ENCODE measurements around the gene LDLR. TPM values are rescaled to one million over a fixed set of nuclear protein-coding genes. Genes with fewer than 3 reads are reported as not detected.

The LDLR gene
- total and polyA plus RNA-seq, 2 donors (not counting 1 experiment from before 2014, with no cell fraction given): 1.8 to 4.8 TPM

DNA sequence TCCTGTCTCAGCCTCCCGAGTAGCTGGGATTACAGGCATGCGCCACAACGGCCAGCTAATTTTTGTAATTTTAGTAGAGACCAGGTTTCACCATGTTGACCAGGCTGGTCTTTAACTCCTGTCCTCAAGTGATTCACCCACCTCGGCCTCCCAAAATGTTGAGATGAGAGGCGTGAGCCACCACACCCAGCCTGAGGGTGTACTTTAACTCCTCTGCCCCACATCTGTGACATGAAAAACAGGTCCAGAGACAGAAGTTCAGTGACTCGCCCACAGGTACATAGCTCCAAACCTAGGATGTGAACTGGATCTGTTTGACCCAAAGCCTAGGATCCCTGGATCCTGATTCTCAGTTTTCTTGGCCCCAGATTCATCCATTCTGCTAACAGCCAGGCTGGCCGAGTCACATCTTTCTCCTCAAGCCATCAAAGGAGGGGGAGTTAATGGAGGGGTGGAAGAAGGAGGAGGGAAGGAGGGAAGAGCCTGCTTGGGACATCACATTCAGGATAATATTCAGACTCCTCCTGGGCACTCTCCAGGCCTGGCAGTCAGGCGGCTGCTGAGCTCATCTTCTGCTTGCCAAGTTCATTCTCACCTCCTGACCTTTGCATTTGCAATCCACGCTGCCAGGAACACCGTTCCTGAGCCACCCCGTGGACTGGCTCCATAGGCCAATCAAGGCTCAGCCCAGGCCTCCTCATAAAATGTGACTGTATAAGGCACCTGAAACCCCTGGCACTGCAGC, 63.2 kb downstream of the LDLR start:
- Histone ChIP-seq H3K4me3 (ENCODE audit: control extremely low read depth in 1 of 5, extremely low read depth in 1 of 5, insufficient read depth in 1 of 5, low read depth in 2 of 5, low read length in 4 of 5) (no peak overlapping the region), H4K20me1 (ENCODE audit: control insufficient read depth, insufficient read depth, low read length, poor library complexity, severe bottlenecking) (no peaks in the 10 kb centered on the region), H3K4me2 (replicated peaks; ENCODE audit: low read depth, low read length, poor library complexity, severe bottlenecking) (no peak overlapping the region), H3K9me3 (ENCODE audit: control extremely low read depth in 1 of 3, control insufficient read depth in 2 of 3, insufficient read depth in 1 of 3, low read length in 2 of 3) (peaks cover 0 to 2% (median 0%) of the 10 kb centered on the region in 3 donors), H3K36me3 (replicated peaks in 1 of 2; ENCODE audit: control extremely low read depth in 1 of 2, control insufficient read depth in 1 of 2, extremely low read depth in 1 of 2, insufficient read depth in 2 of 2, low read length in 1 of 2) (no peaks in the 10 kb centered on the region), H2AFZ (ENCODE audit: insufficient read depth, low read depth, low read length, poor library complexity, severe bottlenecking) (no peak overlapping the region), H3K4me1 (ENCODE audit: control insufficient read depth in 2 of 2, insufficient read depth in 2 of 2, low read length in 2 of 2) (peaks cover 10 to 14% of the 10 kb centered on the region in 2 donors), H3K79me2 (ENCODE audit: control insufficient read depth, insufficient read depth, low read length) (peaks cover 15% of the 10 kb centered on the region), H3K27me3 (replicated peaks in 1 of 4; ENCODE audit: control extremely low read depth in 1 of 4, control insufficient read depth in 3 of 4, insufficient read depth in 4 of 4, low read length in 3 of 4) (peaks cover 0 to 4% (median 0%) of the 10 kb centered on the region in 4 experiments), H3K9ac (ENCODE audit: low read length) (no peak overlapping the region), H3K27ac (ENCODE audit: low read length in 2 of 2) (no peak overlapping the region)
- ChIA-PET POLR2A (no interaction called here), CTCF (interaction anchor here (0.8 kb wide), 1 partner anchor 117 kb away, joined by 3 read pairs; no protein-coding TSS in a partner anchor)
- H3K9me3 Mint-ChIP-seq (ENCODE audit: insufficient read depth): no peaks in the 10 kb centered on the region
- TF ChIP-seq, protein P1, sequence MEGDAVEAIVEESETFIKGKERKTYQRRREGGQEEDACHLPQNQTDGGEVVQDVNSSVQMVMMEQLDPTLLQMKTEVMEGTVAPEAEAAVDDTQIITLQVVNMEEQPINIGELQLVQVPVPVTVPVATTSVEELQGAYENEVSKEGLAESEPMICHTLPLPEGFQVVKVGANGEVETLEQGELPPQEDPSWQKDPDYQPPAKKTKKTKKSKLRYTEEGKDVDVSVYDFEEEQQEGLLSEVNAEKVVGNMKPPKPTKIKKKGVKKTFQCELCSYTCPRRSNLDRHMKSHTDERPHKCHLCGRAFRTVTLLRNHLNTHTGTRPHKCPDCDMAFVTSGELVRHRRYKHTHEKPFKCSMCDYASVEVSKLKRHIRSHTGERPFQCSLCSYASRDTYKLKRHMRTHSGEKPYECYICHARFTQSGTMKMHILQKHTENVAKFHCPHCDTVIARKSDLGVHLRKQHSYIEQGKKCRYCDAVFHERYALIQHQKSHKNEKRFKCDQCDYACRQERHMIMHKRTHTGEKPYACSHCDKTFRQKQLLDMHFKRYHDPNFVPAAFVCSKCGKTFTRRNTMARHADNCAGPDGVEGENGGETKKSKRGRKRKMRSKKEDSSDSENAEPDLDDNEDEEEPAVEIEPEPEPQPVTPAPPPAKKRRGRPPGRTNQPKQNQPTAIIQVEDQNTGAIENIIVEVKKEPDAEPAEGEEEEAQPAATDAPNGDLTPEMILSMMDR (IDR thresholded peaks at IDR 0.05): no peak
- TF ChIP-seq EZH2 (IDR thresholded peaks at IDR 0.05; ENCODE audit: borderline replicate concordance, insufficient read depth, low read depth, low read length, poor library complexity, severe bottlenecking): no peak
- ATAC-seq (ENCODE audit: low read depth): no peak
- H3K4me3 Mint-ChIP-seq: no peak overlapping the region
- H3K27ac Mint-ChIP-seq: no peak overlapping the region
- DNase-seq: no peak
- intact Hi-C loops (cut with micrococcal nuclease): loop anchor here (10.0 kb wide), 1 partner anchor 278 kb away; the partner anchor contains the start of gene CARM1
- 97% methylated on average over 10 of the region's 11 CpGs for WGBS (ENCODE audit: insufficient coverage)
- no peaks in the 10 kb centered on the region for H3K27me3 Mint-ChIP-seq
- peaks cover 10% of the 10 kb centered on the region for H3K4me1 Mint-ChIP-seq

DNA sequence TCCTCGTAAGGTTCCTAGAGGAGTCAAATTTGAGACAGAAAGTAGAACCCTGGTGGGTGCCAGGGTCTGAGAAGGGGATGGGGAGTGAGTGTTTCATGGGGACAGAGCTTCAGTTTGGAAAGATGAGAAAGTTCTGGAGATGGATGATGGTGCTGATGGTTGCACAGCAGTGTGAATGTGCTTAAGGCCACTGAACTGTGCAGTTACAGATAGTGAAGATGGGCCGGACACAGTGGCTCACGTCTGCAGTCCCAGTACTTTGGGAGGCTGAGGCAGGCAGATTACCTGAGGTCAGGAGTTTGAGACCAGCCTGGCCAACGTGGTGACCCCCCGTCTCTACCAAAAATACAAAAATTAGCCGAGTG, 65.4 kb downstream of the LDLR start:
- ATAC-seq (ENCODE audit: low read depth): no peak
- ChIA-PET CTCF (no interaction called here), POLR2A (no interaction called here)
- peaks cover 0 to 4% (median 0%) of the 10 kb centered on the region in 4 experiments for H3K27me3 ChIP-seq (replicated peaks in 1 of 4; ENCODE audit: control extremely low read depth in 1 of 4, control insufficient read depth in 3 of 4, insufficient read depth in 4 of 4, low read length in 3 of 4)
- Mint-ChIP-seq H3K4me1 (peaks cover 10% of the 10 kb centered on the region), H3K27ac (no peak overlapping the region), H3K9me3 (ENCODE audit: insufficient read depth) (no peaks in the 10 kb centered on the region), H3K4me3 (peak overlapping the region; percentile 91), H3K27me3 (no peaks in the 10 kb centered on the region)
- H4K20me1 ChIP-seq (ENCODE audit: control insufficient read depth, insufficient read depth, low read length, poor library complexity, severe bottlenecking): no peaks in the 10 kb centered on the region
- peak overlapping the region; percentile 91 for H2AFZ ChIP-seq (ENCODE audit: insufficient read depth, low read depth, low read length, poor library complexity, severe bottlenecking)
- no peak overlapping the region for H3K27ac ChIP-seq (ENCODE audit: low read length in 2 of 2)
- no peak overlapping the region for H3K4me3 ChIP-seq (ENCODE audit: control extremely low read depth in 1 of 5, extremely low read depth in 1 of 5, insufficient read depth in 1 of 5, low read depth in 2 of 5, low read length in 4 of 5)
- no peaks in the 10 kb centered on the region for H3K36me3 ChIP-seq (replicated peaks in 1 of 2; ENCODE audit: control extremely low read depth in 1 of 2, control insufficient read depth in 1 of 2, extremely low read depth in 1 of 2, insufficient read depth in 2 of 2, low read length in 1 of 2)
- DNase-seq: no peak
- TF ChIP-seq EZH2 (IDR thresholded peaks at IDR 0.05; ENCODE audit: borderline replicate concordance, insufficient read depth, low read depth, low read length, poor library complexity, severe bottlenecking): no peak
- TF ChIP-seq, protein P1 (IDR thresholded peaks at IDR 0.05): no peak
- peaks cover 0 to 2% (median 0%) of the 10 kb centered on the region in 3 donors for H3K9me3 ChIP-seq (ENCODE audit: control extremely low read depth in 1 of 3, control insufficient read depth in 2 of 3, insufficient read depth in 1 of 3, low read length in 2 of 3)
- 81% methylated on average over 3 of the region's 6 CpGs for WGBS (ENCODE audit: insufficient coverage)
- H3K79me2 ChIP-seq (ENCODE audit: control insufficient read depth, insufficient read depth, low read length): peaks cover 15% of the 10 kb centered on the region
- no peak overlapping the region for H3K9ac ChIP-seq (ENCODE audit: low read length)
- intact Hi-C loops (cut with micrococcal nuclease): loop anchor here (5.0 to 10.0 kb wide), 2 partner anchors 43 to 280 kb away; partner anchors contain the start of genes CARM1 and KANK2
- peaks cover 10 to 14% of the 10 kb centered on the region in 2 donors for H3K4me1 ChIP-seq (ENCODE audit: control insufficient read depth in 2 of 2, insufficient read depth in 2 of 2, low read length in 2 of 2)
- H3K4me2 ChIP-seq (replicated peaks; ENCODE audit: low read depth, low read length, poor library complexity, severe bottlenecking): peak overlapping the region; percentile 92
